Epithelial cell of alveolus of lung (primary cell): ENCODE measurements around the gene DEDD2. TPM values are rescaled to one million over a fixed set of nuclear protein-coding genes. Genes with fewer than 3 reads are reported as not detected.

Source experiments
- total RNA-seq: library from RNA; depleted of rRNA; stranded (reverse); fragments of >200 nt; gene quantifications from 2 replicates; pipeline ENCODE4 v1.2.1, GENCODE V29; 2015

DEDD2 gene
- total RNA-seq, result 32.6 and 34.8 TPM in 2 replicates

GRCh38 chr19:42217520-42218437, at the start of gene DEDD2:
TSS of gene DEDD2 (minus strand) at chr19:42217677. CDS start at chr19:42217007, 670 bp downstream.

GRCh38 chr19:42254850-42255765, 37.6 kb upstream of the DEDD2 start, which contains the start of gene ERF:
TSS of gene ERF (minus strand) at chr19:42255128. CDS start at chr19:42254999, 129 bp downstream.

GRCh38 chr19:42242512-42243409, 25.3 kb upstream of the DEDD2 start, which contains the start of gene GSK3A:
TSS of gene GSK3A (minus strand) at chr19:42242602. CDS start at chr19:42242465, 137 bp downstream.

GRCh38 chr19:42219812-42220750, 2.6 kb upstream of the DEDD2 start, which contains the start of gene ZNF526:
TSS of gene ZNF526 (plus strand) at chr19:42220312. CDS start at chr19:42224404, 4,092 bp downstream.

Other genes with a start within 250 kb of the DEDD2 start
- gene ATP1A3, start 223.4 kb downstream of the DEDD2 start, total RNA-seq, result 0.13 and 0.16 TPM in 2 replicates
- gene GRIK5, start 147.5 kb downstream of the DEDD2 start, total RNA-seq, result 0.39 and 2.6 TPM in 2 replicates
- 12.4 and 18.9 TPM in 2 replicates for gene ZNF574, start 141.5 kb downstream of the DEDD2 start, total RNA-seq
- gene POU2F2, start 85.2 kb downstream of the DEDD2 start, total RNA-seq, result 0.32 and 5.0 TPM in 2 replicates
- 8.8 and 10.6 TPM in 2 replicates for gene ZNF526, start 2.6 kb upstream of the DEDD2 start, total RNA-seq
- 20.4 and 28.4 TPM in 2 replicates for gene GSK3A, start 24.9 kb upstream of the DEDD2 start, total RNA-seq
- gene ERF, start 37.5 kb upstream of the DEDD2 start, total RNA-seq, result 54.2 and 58.3 TPM in 2 replicates
- gene CIC, start 51.6 kb upstream of the DEDD2 start, total RNA-seq, result 29.5 and 39.0 TPM in 2 replicates
- gene PRR19, start 84.5 kb upstream of the DEDD2 start, total RNA-seq, result 0.78 and 0.88 TPM in 2 replicates
- gene PAFAH1B3, start 84.9 kb upstream of the DEDD2 start, total RNA-seq, result 20.9 and 56.0 TPM in 2 replicates
- 0.24 TPM in 1 of 2 replicates, not detected in the other for gene TMEM145, start 95.6 kb upstream of the DEDD2 start, total RNA-seq
- gene MEGF8, start 108.0 kb upstream of the DEDD2 start, total RNA-seq, result 25.6 and 44.4 TPM in 2 replicates
- 1.8 TPM in 1 of 2 replicates, not detected in the other for gene CNFN, start 172.6 kb upstream of the DEDD2 start, total RNA-seq
- gene LIPE, start 209.7 kb upstream of the DEDD2 start, total RNA-seq, result 3.9 and 8.0 TPM in 2 replicates
- gene CXCL17, start 225.3 kb upstream of the DEDD2 start, total RNA-seq, result not detected in 2 replicates